Heart right ventricle (tissue), 16 donors: ENCODE measurements around the gene TMEM52. TPM values are rescaled to one million over a fixed set of nuclear protein-coding genes. Genes with fewer than 3 reads are reported as not detected.

Experiments used
- ATAC-seq, 8 donors: fragments of 200-7000 bp; cut with Tn5 transposase; one replicate each; pipeline ENCODE4 v1.9.1; 2020; ENCODE audit warnings: mild to moderate bottlenecking in 8 of 8, moderate library complexity in 8 of 8, moderate number of reproducible peaks in 1 of 8
- DNase-seq, 2 donors: peaks; one replicate each; pipeline ENCODE4 v3.0.0-alpha.2; 2020
- H3K27ac ChIP-seq, 10 donors: fragments of 200-600 bp; sonication (generic) in 2 of 10; one replicate each; pipeline versions ENCODE4 v1.5.0 to v1.8.0; 2020 to 2022; ENCODE audit warnings: mild to moderate bottlenecking in 3 of 10
- H3K27me3 ChIP-seq, 7 donors: fragments of 200-600 bp; one replicate each; pipeline ENCODE4 v1.8.0; 2021 to 2022; ENCODE audit warnings: mild to moderate bottlenecking in 2 of 7
- H3K36me3 ChIP-seq, 9 donors: fragments of 200-600 bp; sonication (generic) in 1 of 9; one replicate each; pipeline versions ENCODE4 v1.5.0 to v1.8.0; 2020 to 2022; ENCODE audit warnings: mild to moderate bottlenecking in 2 of 9
- H3K4me1 ChIP-seq, 9 donors: fragments of 200-600 bp; sonication (generic) in 1 of 9; one replicate each; pipeline versions ENCODE4 v1.5.0 to v1.8.0; 2020 to 2022; ENCODE audit warnings: mild to moderate bottlenecking in 4 of 9
- H3K4me3 ChIP-seq, 10 donors: fragments of 200-600 bp; sonication (generic) in 2 of 10; one replicate each; pipeline versions ENCODE4 v1.5.0 to v1.8.0; 2020 to 2022; ENCODE audit warnings: mild to moderate bottlenecking in 7 of 10, moderate library complexity in 2 of 10
- H3K9me3 ChIP-seq, 11 donors: fragments of 200-600 bp in 10 of 11; sonication (generic) in 2 of 11; one replicate each; pipeline versions ENCODE4 v1.5.0 to v1.8.0; 2013 to 2022; ENCODE audit warnings: mild to moderate bottlenecking in 2 of 11, control low read depth in 1 of 11, moderate library complexity in 1 of 11
- WGBS, 2 donors: extraction: QIAGEN DNeasy Blood & Tissue Kit; methylation state at CpG; one replicate each; pipeline ENCODE4 v1.1.7; 2013; ENCODE audit warnings: inconsistent platforms in 1 of 2; 5-methylcytosine and 5-hydroxymethylcytosine counted together
- intact Hi-C, 10 donors: fragments of 100-400 bp; cut with DNase I; formaldehyde crosslinking; loops; one replicate each; pipeline versions ENCODE4 v1.11.1 to v1.14.2; 2022
- polyA plus RNA-seq, 2 donors: library from polyadenylated mRNA; stranded (reverse); fragments of 200-250 nt; gene quantifications; one replicate each; pipeline ENCODE4 v1.2.3, GENCODE V29; 2013
- total RNA-seq, 10 donors: library from RNA; stranded (reverse); fragmentation: NEBNext Ultra II Directional in 3 of 10; extraction: Animal tissue kit (Norgen Biotek cat#: 25700) in 3 of 10; gene quantifications; one replicate each; pipeline versions ENCODE4 v1.2.1 to v1.2.4, GENCODE V29; 2021 to 2023
- TF ChIP-seq, protein P1 (sequence below), 9 donors: fragments of 200-600 bp; sonication (generic) in 2 of 9; IDR thresholded peaks; one replicate each; pipeline versions ENCODE4 v1.5.0 to v1.8.0; 2021 to 2022; ENCODE audit warnings: antibody characterized with exemption in 9 of 9, mild to moderate bottlenecking in 5 of 9, moderate library complexity in 1 of 9
- donor health status: Arrhythmogenic right ventricular cardiomyopathy.
- donor health status: ischemic (EF 13 %, LVEDD 7.1; RV severe dilation, severe dysfunction).
- donor health status: healthy with polysubstance abuse.
- donor health status: DM: no; HTN: yes; CAD: no.
- donor health status: DM: no; HTN: no; CAD: no.
- donor health status: ischemic (EF 25% LVEDD 6.9; RV normal size, moderate dysfunction).
- donor health status: ischemic (EF 25% LVEDD 5.7; RV mildly dilated, moderate dysfunction).
- donor health status: healthy.
- donor health status: DM: yes; HTN: yes; CAD: no.
- donor health status: Ischemic cardiomyopathy.
- donor health status: ischemic (EF 35%, LVEDD 5.7; RV mildly dilated, moderate dysfunction).
- donor health status: nonischemic (EF 11% LVEDD 7.7; RV severe dilation, severe dysfunction).
- donor health status: DM: yes; HTN: yes; CAD: no.
- donor health status: PGD.
- donor health status: ischemic (EF 29% LVEDD 5.4; RV normal size, mild dysfunction).
- donor health status: nonischemic (EF 23%, LVEDD 6.1; RV moderate dilation, normal function).

Gene TMEM52
- total and polyA plus RNA-seq, 12 donors: 0.58 to 11.5 (median 1.9) TPM; not detected in 2

DNA sequence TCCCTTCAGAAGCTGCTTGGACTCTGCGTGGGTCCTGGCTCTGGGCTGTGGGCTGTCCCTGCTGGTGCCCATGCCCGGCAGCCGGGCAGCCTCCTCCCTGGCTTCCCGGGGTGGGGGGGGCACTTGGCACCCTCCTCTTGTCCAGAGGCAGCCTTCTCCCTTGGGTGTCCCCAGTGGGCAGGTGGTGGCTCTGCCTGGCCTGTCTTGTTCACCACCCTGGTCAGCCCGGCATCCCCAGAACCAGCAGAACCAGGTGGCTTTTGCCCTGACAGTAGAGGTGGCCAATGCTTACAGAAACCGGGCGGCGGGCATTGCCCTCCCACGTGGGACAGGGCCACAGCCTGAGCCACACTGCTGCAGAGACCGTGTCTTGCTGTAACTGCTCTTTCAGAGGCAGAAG is 46.5 kb upstream of the TMEM52 start:
- WGBS, 2 donors: 77% methylated on average over 10 of the region's 10 CpGs
- Histone ChIP-seq H3K36me3 (no peaks in the 10 kb centered on the region), H3K27ac (no peak overlapping the region), H3K4me1 (peaks cover 0 to 2% (median 0%) of the 10 kb centered on the region in 9 donors), H3K4me3 (no peak overlapping the region), H3K9me3 (no peaks in the 10 kb centered on the region), H3K27me3 (peaks cover 0 to 74% (median 55%) of the 10 kb centered on the region in 7 donors)
- ATAC-seq (no peak), DNase-seq (no peak)
- intact Hi-C loops: no loop called here
- TF ChIP-seq, protein P1, sequence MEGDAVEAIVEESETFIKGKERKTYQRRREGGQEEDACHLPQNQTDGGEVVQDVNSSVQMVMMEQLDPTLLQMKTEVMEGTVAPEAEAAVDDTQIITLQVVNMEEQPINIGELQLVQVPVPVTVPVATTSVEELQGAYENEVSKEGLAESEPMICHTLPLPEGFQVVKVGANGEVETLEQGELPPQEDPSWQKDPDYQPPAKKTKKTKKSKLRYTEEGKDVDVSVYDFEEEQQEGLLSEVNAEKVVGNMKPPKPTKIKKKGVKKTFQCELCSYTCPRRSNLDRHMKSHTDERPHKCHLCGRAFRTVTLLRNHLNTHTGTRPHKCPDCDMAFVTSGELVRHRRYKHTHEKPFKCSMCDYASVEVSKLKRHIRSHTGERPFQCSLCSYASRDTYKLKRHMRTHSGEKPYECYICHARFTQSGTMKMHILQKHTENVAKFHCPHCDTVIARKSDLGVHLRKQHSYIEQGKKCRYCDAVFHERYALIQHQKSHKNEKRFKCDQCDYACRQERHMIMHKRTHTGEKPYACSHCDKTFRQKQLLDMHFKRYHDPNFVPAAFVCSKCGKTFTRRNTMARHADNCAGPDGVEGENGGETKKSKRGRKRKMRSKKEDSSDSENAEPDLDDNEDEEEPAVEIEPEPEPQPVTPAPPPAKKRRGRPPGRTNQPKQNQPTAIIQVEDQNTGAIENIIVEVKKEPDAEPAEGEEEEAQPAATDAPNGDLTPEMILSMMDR (IDR thresholded peaks at IDR 0.05): no peak

DNA sequence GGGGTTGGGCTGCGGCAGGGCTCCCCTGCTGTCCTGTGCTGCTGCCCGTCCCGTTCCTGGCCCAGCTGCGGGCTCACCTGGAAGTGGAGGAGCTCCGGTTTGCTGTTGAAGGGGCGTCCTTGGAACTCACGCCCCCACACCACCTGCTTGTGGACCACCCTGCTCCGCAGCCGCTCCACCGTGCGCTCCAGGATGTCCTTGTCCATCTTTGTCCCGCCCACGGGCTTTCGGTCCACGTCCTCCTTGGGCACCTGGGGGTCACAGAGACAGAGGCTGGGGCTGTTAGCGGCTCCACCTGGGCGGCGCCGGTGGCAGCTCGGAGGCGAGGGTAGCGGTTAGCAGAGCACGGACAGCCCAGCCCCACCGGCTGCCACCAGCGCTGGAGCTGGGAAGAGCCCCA is 45.7 kb upstream of the TMEM52 start:
- 76 to 80% methylated on average over 25 of the region's 25 CpGs for WGBS, 2 donors
- intact Hi-C loops: loop anchor here in 7 of 10 donors (5.0 kb wide), 2 partner anchors 77 to 82 kb away; no protein-coding TSS in a partner anchor

DNA sequence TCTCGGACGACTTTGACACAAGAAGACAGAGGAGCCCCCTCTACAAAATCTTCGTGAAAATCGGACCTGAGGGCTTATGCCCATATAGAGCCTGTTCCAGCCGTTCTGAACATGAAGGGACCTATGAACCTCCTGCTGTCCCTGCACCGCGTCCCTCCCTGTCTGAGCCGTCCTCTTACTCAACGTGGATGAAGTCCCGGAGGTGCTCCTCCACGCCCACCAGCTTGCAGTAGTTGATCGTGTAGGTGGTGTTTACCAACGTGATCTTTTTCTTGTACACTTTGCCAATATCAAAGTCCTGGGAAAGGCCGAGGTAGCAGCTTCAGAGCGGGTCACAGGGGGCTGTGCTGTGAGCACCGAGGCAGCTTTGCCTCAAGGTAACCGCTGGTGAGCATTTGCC is 44.5 kb upstream of the TMEM52 start:
- no peak for DNase-seq
- Histone ChIP-seq H3K4me1 (peaks cover 0 to 13% (median 4%) of the 10 kb centered on the region in 9 donors), H3K4me3 (no peak overlapping the region), H3K27ac (no peak overlapping the region), H3K9me3 (no peaks in the 10 kb centered on the region), H3K36me3 (no peaks in the 10 kb centered on the region), H3K27me3 (peaks cover 0 to 89% (median 71%) of the 10 kb centered on the region in 7 donors)
- no peak for ATAC-seq
- intact Hi-C loops: loop anchor here in 7 of 10 donors (5.0 kb wide), 2 partner anchors 79 to 84 kb away; no protein-coding TSS in a partner anchor
- 84% methylated on average over 17 of the region's 17 CpGs for WGBS, 2 donors
- TF ChIP-seq, protein P1 (IDR thresholded peaks at IDR 0.05): no peak

More for the DNA sequence above, 45.7 kb upstream of the TMEM52 start:
- Histone ChIP-seq H3K4me1 (peaks cover 0 to 10% (median 4%) of the 10 kb centered on the region in 9 donors), H3K36me3 (no peaks in the 10 kb centered on the region), H3K4me3 (no peak overlapping the region), H3K27ac (no peak overlapping the region), H3K27me3 (peaks cover 0 to 81% (median 62%) of the 10 kb centered on the region in 7 donors), H3K9me3 (no peaks in the 10 kb centered on the region)
- DNase-seq (no peak), ATAC-seq (no peak)
- TF ChIP-seq, protein P1 (IDR thresholded peaks at IDR 0.05): no peak

DNA sequence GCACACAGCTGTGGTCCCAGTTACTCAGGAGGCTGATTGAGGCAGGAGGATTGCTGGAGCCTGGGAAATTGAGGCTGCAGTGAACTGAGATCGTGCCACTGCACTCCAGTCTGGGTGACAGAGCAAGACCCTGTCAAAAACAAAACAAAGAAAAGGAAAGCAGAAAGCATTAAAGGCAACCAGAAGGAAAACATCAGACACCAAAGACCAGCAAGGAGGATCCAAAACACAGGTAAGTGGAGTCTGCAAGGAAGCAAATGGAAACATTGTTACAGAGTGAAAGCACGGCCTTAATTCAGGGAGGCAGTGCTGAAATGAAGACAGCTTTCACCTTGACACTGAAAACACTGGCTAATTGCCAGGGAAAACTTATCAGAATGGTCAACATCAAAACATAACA is 43.7 kb upstream of the TMEM52 start:
- Histone ChIP-seq H3K4me1 (peaks cover 0 to 13% (median 4%) of the 10 kb centered on the region in 9 donors), H3K27ac (no peak overlapping the region), H3K27me3 (peaks cover 0 to 88% (median 72%) of the 10 kb centered on the region in 7 donors), H3K36me3 (no peaks in the 10 kb centered on the region), H3K9me3 (no peaks in the 10 kb centered on the region), H3K4me3 (no peak overlapping the region)
- ATAC-seq (no peak), DNase-seq (no peak)
- intact Hi-C loops: loop anchor here in 7 of 10 donors (5.0 kb wide), 2 partner anchors 80 to 85 kb away; no protein-coding TSS in a partner anchor
- 75 to 81% methylated on average over 2 of the region's 2 CpGs for WGBS, 2 donors
- TF ChIP-seq, protein P1 (IDR thresholded peaks at IDR 0.05): no peak
